Fibroblast of lung (primary cell): ENCODE data around the gene MAPK6.

Experiments used
- CTCF ChIP-seq, 2 donors: IDR thresholded peaks in 1 of 2; conservative IDR thresholded peaks in 1 of 2; 1 replicate in 1 of 2; 2 replicates in 1 of 2; pipeline ENCODE4 v1.5.1; 2011 to 2012; ENCODE audit warnings: low read length in 2 of 2, control low read depth in 1 of 2, inconsistent platforms in 1 of 2, low read depth in 1 of 2, mild to moderate bottlenecking in 1 of 2
- EZH2 ChIP-seq: IDR thresholded peaks from 2 replicates; pipeline ENCODE4 v1.5.1; 2012; ENCODE audit warnings: low read length, control low read depth, mild to moderate bottlenecking; ENCODE audit errors: missing control alignments

- TF ChIP-seq CTCF (conservative IDR thresholded peaks at IDR 0.05 in 1 of 2, IDR thresholded peaks at IDR 0.05 in 1 of 2; ENCODE audit: low read depth in 1 of 2, low read length in 2 of 2) (no peak), EZH2 (no peak)
Measured at GRCh38 chr15:52003710-52004109, 15.3 kb upstream of the MAPK6 start.
